Measurements from ENCODE around the gene LORICRIN.

GRCh38 chr1:153220606-153221303 is 38.7 kb upstream of the LORICRIN start:
- TF ChIP-seq CTCF (IDR thresholded peaks at IDR 0.05) (no peak), EZH2 (IDR thresholded peaks at IDR 0.05; ENCODE audit: borderline replicate concordance, insufficient read depth, low read depth, low read length, poor library complexity, severe bottlenecking) (no peak)

All from B cell (primary cell).